Measurements from ENCODE around the gene RCE1. TPM values are rescaled to one million over a fixed set of nuclear protein-coding genes. Genes with fewer than 3 reads are reported as not detected.

Gene RCE1
- total RNA-seq, 1 experiment from 2014 or later, result 27.2 TPM

DNA sequence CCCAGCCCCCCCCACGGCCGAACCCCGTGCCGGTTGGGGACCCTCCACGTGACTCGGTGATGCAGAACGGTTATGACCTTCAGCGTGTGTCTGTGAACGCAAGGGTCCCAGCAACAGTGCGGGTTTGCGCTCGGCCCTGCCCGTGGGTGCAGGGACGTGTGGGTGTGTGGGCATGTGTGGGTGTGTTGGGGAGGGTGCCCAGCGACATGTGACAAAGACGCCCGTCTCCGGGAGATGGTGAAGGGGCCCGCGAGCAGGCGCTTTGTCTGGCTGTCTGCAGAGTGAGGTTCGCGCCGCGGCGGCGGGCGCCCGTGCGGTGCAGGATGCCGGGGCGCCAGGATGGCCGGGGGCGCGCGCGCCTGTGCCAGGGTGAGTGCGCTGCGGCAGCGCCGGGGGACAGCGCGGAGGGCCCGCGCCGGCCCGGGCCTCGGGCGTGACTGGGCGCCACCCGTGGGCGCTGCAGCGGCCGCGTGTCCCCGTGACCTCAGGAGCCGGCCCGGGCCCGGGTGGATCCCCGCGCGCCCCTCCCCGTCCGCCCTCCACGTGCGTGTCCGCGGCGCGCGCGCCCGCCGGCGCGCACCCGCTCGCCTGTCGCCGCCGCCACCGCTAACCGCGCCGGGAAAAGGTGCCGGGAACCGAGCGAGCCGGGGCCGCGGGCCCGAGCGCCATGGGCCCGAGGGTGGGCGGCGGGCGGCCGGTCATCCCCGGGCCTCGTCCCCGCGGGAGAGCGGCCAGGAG, 13.4 kb downstream of the RCE1 start, which contains the start of gene LRFN4:
TSS of gene LRFN4 (plus strand) at position 569 of the 738 bp plus-strand sequence. CDS start 681 bp downstream, outside the sequence.
- no peak for DNase-seq (ENCODE audit: low spot score)

DNA sequence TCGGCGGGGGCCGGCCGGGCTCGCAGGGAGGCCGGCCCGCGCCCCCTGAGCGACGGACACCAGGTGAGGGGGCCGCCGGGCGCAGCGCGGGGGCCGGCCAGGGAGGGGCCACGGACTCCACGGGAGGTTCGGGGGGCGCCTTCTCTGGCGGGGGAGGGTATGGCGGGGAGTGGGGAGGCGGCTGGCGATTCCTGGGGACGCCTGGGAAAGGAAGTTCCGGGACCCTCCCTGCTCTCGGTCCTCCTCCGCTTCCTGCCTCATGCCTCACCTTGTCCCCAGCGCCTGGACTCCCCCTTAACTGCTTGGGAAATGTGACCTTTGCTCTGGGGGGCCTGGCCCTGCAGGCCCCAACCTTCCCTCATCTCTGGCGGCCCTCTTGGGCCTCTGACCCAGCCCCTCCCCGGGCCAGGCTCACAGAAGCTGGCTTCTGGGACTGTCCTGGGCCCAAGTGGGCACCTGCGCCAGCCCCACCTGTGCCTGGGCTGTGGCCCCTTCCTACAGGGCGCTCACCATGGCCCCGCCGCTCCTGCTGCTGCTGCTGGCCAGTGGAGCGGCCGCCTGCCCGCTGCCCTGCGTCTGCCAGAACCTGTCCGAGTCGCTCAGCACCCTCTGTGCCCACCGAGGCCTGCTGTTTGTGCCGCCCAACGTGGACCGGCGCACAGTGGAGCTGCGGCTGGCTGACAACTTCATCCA, 14.1 kb downstream of the RCE1 start:
- no peak for DNase-seq (ENCODE audit: low spot score)

DNA sequence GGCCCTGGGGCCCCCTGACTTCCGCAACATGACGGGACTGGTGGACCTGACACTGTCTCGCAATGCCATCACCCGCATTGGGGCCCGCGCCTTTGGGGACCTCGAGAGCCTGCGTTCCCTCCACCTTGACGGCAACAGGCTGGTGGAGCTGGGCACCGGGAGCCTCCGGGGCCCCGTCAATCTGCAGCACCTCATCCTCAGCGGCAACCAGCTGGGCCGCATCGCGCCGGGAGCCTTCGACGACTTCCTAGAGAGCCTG, 14.6 kb downstream of the RCE1 start:
- DNase-seq (ENCODE audit: low spot score), result no peak

DNA sequence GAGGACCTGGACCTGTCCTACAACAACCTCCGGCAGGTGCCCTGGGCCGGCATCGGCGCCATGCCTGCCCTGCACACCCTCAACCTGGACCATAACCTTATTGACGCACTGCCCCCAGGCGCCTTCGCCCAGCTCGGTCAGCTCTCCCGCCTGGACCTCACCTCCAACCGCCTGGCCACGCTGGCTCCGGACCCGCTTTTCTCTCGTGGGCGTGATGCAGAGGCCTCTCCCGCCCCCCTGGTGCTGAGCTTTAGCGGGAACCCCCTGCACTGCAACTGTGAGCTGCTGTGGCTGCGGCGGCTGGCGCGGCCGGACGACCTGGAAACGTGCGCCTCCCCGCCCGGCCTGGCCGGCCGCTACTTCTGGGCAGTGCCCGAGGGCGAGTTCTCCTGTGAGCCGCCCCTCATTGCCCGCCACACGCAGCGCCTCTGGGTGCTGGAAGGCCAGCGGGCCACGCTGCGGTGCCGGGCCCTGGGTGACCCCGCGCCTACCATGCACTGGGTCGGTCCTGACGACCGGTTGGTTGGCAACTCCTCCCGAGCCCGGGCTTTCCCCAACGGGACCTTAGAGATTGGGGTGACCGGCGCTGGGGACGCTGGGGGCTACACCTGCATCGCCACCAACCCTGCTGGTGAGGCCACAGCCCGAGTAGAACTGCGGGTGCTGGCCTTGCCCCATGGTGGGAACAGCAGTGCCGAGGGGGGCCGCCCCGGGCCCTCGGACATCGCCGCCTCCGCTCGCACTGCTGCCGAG, 15.1 kb downstream of the RCE1 start:
- no peak for DNase-seq (ENCODE audit: low spot score)

DNA sequence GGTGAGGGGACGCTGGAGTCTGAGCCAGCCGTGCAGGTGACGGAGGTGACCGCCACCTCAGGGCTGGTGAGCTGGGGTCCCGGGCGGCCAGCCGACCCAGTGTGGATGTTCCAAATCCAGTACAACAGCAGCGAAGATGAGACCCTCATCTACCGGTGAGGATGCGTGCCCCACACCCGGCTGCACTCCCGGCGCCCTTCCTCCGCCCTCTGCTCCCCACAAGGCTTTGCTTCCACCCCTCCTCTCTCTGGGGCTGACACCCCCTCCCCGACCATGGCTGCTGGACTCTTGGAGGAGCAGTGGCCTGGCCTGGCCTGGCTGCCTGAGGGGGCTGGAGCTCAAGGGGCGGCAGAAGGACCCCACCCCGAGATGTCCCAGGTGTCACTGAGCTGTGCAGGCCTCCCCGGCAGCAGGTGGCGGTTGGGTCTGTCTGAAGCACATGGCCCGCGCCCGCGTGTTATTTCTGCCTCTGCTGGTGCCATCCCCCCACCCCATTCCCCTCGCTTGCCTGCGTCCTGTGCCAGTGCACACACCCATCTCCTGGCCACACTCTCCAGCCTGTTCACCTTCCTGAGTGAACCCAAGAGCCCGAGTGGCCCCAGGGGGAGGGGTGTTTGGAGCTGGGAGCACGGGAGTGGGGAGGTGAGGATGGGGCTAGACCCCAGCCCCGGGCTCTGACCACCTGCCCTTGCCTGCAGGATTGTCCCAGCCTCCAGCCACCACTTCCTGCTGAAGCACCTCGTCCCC, 15.9 kb downstream of the RCE1 start:
- no peak for DNase-seq (ENCODE audit: low spot score)

DNA sequence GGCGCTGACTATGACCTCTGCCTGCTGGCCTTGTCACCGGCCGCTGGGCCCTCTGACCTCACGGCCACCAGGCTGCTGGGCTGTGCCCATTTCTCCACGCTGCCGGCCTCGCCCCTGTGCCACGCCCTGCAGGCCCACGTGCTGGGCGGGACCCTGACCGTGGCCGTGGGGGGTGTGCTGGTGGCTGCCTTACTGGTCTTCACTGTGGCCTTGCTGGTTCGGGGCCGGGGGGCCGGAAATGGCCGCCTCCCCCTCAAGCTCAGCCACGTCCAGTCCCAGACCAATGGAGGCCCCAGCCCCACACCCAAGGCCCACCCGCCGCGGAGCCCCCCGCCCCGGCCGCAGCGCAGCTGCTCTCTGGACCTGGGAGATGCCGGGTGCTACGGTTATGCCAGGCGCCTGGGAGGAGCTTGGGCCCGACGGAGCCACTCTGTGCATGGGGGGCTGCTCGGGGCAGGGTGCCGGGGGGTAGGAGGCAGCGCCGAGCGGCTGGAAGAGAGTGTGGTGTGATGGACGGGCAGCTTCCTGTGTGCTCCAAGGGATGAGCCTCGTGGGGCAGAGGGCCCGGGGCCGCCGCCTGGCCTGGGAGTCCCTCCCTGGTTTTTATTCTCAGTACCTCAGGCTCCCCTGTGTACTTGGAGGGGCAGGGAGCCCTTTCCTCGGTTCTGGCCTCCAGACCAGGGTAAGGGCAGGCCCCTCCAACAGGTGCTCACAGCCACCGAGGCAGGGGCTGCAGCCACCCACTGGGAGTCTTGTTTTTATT, 16.6 kb downstream of the RCE1 start:
- no peak for DNase-seq (ENCODE audit: low spot score)

DNA sequence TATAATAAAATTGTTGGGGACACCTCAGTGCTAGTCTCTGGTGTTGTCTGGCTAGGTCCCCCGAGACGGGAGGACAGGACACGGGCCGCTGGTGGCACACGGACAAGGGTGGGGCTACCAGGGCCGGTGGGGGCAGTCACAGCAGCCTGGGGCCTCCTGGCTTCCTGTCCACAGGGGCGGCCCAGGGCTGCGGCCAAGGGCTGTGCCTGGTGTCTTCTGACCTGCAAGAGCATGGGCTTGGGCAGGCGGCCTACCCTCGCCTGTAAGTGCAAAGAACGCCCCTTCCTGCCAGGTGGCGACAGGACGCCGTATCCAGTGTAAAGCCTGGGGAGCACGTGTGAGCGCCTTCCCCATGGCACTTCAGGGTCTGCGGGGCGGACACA, 17.2 kb downstream of the RCE1 start:
- no peak for DNase-seq (ENCODE audit: low spot score)

DNA sequence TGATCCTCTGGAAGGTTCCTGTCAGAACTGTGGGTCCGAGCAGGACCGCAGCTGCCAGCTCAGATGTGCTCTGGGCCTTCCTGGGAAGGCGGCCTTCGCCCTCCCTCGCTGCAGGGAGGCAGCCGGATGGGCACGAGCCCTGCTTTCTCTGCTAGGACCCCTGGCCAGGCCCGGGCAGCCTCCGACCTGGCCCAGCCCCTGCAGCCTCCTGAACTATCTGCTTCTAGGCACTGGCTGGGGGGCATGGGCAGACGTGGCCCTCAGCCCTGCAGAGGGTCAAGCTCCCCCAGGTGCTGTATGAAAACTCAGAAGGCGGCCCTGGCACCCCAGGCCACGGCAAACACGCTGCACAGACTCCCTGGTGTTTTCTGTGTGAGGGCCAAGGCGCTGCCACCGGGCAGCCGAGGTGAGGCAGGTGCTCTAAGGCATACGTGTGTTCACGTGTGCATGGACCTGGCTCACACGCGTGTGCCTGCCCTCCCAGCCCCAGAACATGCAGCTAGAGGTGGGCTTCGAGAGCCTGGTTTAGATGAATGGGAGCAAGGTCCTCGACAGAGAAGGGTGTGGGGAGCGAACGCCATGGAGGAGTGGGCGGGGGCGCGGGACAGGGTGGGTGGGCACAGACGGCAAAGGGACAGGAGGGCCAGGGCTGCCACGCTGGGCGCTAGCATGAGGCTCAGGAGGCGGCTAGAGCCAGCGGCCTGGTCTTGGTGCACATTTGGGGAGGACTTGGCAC, 18.0 kb downstream of the RCE1 start:
- DNase-seq (ENCODE audit: low spot score), result no peak

DNA sequence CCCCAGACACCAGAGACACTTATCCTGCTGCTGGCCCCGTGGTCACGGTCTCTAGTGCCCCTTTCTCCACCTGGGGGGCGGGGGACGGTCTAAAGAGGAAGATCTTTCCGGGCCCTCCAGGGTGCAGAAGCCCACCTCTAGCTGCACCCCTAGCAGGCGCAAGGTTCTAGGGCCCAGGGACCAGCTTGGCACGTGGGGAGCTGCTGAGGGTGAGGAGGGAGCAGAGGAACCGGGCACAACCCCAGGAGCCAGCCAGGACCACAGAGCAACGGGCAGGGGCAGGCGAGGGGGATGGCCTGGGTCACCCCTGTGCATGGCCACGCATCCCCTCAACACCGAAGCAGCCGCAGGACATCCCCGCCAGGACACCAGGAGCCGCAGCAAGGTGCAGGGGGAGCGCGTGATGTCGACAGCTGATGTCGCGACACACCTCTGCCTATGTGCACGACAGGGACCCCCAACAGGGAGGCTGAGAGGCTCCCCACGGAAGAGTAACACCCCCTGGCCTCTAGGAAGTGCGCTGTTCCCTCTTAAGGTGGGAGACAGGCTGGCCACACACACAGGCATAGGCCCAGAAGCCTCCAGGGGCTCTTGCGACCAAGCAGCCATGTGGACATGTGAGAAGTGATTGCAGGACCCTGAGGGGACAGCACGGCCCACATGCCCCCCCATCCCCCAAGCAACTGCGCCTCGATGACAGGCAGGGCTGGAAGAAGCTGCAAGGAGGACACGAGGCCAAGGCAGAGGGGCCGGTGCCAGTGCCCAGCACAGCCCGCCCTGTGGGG, 18.7 kb downstream of the RCE1 start:
- DNase-seq (ENCODE audit: low spot score), result no peak

DNA sequence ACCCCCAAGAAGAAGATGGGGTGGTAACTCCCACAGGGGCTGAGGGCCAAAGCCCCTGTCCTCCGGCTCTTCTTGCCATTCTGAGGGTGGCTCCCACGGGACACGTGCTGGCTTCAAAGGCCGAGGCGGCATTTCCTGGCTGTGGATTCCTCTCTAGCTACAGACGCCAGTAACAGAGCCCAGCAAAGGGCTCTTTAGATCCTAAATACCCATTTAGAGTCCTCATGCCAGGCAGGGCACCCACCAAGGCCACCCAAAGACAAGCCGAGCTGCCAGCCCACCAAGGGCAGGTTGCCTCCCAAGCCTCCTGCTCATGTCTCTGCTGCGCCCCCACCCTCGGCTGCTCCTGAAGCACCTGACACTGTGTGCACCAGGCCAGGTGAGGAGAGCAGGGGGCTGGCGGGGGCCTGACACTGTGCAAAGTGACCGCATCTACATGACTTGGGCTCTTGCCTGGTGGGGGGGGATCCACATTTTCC, 19.4 kb downstream of the RCE1 start:
- DNase-seq (ENCODE audit: low spot score), result no peak

DNA sequence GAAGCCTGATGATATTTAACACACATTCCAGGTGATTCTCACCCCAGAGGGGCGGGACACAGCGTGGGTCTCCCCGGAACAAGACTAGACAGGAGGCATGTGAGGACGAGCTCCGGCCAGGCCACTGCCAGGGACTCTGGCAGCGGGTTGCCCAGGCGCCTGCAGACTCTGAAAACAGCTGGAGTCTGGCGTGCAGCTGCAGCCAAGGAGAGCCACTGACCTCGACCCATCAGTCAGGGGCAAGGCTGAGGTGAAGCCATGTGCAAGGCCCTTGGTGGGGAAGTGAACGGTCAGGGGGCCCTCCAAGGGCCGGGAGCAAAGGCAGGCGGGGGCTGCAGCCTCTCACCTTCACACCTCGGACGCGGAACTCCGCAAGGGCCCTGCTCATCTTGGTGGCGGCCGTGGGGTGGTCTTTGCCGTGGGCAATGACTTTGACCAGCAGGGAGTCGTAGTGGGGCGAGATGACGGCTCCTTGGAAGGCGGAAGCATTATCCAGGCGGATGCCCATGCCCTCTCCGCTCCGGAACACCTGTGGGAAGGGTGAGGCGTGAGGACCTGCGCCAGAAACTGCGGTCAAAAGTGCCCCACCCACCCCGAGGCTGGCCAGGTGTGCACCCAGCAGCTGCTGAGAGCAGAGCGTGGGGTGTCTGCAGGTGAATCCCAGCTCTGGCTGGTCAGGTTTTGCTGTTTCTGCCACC, 20.3 kb downstream of the RCE1 start:
- DNase-seq (ENCODE audit: low spot score), result no peak

DNA sequence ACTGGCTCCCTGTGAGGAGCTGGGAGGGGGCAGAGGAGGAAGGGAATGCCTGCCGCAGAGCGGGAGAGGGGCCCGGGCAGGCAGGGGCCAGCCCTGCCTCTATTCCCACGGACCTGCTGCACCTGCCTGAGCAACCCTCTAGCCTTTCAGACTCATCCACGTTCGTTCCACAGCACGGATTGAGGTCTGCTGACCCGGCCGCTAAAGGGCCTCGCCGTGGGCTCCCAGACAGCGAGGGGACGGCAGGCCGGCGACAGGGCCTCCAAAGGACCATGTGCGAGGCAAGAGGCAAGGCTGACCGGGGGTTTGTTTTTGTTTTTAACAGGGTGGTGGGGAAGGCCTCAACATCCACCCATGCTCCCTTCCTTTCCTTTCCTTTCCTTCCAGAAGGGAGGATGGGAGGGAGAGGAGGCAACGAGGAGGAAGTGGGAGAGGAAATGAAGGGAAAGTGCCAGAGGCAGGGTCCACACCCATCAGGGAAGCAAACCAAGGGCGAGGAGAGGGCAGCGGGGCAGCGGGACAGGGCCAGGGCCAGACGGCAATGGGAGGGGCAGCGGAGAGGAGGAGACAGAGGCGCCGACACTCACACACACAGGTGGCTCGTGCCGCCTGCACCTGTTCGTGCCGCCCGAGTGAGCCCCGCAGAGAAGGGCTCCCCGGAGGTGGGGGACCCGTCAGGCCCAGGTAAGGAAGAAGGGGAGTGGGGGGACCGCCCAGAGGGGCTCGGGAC, 21.1 kb downstream of the RCE1 start:
- DNase-seq (ENCODE audit: low spot score), result no peak

DNA sequence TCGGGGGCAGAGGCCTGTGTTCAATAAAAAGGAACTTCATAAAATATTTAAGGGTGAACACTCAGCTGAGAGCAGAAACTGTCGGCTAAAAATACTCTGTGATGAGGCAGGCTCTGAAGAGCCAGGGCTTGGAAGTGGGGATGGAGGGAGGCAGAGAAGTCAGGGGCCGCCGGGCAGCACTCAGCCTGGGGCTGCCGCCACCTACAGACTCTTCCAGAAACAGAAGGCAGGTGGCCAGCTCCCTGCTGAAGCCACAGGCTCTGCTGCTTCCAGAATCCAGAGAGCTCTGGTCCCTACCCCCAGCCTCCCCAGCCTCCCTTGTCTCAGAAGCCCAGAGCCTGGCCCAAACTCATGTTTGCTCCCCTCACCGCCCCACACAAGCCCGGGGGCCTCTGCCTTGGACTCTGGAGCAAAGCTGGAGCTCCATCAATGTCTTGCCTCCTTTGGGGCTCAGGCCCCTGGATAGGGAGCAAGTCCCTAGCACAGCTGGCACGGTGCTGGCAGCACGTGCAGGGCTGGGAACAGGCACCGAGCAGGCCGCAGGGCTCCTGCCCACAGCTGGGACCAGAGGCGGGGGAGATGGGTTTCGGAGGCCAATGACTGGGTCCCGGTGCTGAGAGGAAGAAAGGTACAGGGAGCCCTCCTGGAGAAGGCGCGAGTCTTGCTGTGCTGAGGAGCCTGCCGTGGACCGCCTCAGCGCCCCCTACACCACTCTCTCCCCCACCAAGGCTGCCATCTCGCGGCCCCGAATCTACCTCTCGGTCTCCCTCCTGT, 21.9 kb downstream of the RCE1 start:
- DNase-seq (ENCODE audit: low spot score), result no peak

DNA sequence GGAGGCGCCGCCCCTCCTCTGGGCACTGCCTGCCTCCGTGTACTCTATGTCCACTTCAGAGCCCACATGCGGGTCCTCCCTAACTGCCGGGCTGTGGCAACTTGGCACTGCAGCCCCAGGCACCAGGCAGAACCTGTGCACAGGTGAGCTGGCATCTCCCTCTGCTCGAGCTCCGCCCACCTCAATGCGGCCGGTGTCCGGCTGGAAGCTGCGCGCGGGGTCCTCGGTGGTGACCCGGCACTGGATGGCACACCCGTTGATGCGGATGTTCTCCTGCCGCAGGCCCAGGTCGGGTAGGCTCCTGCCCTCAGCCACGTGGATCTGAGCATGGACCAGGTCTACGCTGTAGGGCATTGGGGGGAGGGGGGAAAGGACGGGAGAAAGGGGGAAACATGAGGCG, 22.8 kb downstream of the RCE1 start:
- no peak for DNase-seq (ENCODE audit: low spot score)

DNA sequence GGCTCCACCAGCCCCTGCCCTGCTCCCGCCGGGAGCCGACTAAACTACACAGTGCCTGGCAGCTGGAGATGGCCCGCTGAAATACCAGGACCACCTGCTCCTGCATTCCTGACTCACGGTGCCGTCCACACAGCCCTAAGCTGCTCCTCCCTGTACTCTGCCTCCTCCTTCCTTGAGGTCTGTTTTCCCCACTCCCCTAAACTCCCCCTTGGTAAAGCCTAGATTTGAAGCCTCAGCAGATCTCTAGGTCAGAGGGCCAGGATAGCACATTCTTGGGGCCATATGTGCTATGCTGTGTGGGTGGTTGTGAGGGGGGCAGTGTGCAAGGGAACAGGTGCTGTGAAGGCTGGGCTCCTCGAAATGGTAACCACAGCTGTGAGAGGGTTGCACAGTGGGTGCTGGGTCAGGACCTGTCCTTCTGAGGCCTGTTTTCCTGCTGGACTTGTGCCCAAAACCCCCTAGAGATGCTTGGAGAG, 23.3 kb downstream of the RCE1 start:
- DNase-seq (ENCODE audit: low spot score), result no peak

DNA sequence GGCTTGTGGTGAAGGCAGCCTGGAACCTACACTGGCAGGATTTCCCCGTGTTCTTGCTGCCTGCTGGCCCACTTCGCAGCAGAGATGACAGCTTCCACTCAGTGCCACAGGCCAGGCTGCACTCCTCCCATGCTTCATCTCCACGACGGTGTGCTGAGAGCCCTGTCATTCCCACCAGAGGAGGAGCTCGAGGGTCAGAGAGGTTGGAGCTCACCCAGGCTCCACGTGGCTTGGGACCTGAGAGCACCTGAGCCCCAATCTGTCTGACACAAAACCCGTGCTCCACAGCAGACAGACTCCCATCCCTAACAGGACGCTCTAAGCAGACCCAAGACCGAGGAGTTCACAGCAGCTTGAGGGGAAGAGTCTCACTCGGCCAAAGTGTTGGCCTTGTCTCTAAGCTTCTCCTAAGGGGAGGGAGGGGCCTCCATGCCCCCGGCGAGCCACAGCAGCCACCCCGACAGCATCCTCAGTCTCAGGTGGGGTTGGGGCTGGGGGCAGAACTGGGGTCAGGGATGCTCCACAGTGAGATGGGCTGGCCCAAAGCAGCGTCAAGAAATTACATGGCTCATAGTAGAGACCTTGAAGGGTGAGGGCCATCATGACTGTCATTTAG, 24.3 kb downstream of the RCE1 start:
- DNase-seq (ENCODE audit: low spot score), result no peak

DNA sequence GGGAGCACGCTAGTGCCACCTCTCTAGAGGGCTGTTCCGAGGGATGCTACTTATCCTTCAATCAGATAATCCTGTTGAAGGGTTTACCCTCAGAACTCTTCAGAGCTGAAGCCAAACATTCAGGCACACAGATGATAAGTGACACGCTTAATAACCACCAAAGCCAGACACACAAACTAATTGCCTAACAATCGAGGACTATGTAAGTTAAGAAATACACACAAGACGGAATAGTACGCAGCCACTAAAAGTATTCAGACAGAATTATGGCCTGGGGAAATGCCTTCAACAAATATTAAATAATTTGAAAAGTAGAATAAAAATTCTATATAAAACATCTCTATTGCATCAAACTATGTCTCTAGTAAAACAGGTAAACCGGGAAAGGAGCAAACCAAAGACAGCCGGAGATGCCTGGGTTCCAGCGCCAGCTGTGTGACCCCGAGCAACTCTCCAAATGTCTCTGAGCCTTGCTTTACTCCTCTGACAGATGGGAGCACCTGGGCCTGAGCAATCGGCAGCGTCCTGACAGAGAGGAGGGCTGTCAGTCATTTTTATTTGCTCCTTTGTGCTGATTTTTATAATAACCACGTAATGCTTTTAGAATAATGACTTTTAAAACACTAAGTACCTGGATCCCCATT, 25.0 kb downstream of the RCE1 start:
- DNase-seq (ENCODE audit: low spot score), result no peak
